H1 (cell line): Measurements from ENCODE around the gene POLR2A. TPM values are rescaled to one million over a fixed set of nuclear protein-coding genes. Genes with fewer than 3 reads are reported as not detected.

Experiments used
- CTCF ChIA-PET: fragments of 300-600 bp; sonication (Branson Sonifier 250); formaldehyde crosslinking; loops from one replicate; lab custom pipeline; 2021; ENCODE audit not compliant: partially characterized antibody; lab: Charles Lee
- POLR2A ChIA-PET: fragments of 300-600 bp; sonication (Branson Sonifier 250); formaldehyde crosslinking; loops from one replicate; lab custom pipeline; 2021; ENCODE audit warnings: inconsistent platforms; ENCODE audit not compliant: partially characterized antibody; lab: Charles Lee
- DNase-seq, 2 experiments: peaks; one replicate each; pipeline versions ENCODE4 v3.0.0 to v3.0.0-alpha.2; 2010 to 2022; ENCODE audit warnings: low spot score in 2 of 2, low read depth in 1 of 2, mixed read lengths in 1 of 2
- FAIRE-seq: peaks from 2 replicates; lab custom pipeline; 2011; peaks lifted over from hg19 to GRCh38; lab: Jason Lieb, UNC
- H2AFZ ChIP-seq: 2 replicates; pipeline ENCODE4 v1.8.1; 2012; ENCODE audit warnings: low read length, inconsistent platforms
- H2AK5ac ChIP-seq: 2 replicates; pipeline ENCODE4 v1.6.1; 2013; ENCODE audit warnings: low read depth, low read length
- H2BK120ac ChIP-seq: replicated peaks from 2 replicates; pipeline ENCODE3; 2013; ENCODE audit warnings: low read depth, low read length, inconsistent platforms
- H2BK12ac ChIP-seq: 2 replicates; pipeline ENCODE4 v1.6.1; 2013; ENCODE audit warnings: low read depth, low read length
- H2BK15ac ChIP-seq: 2 replicates; pipeline ENCODE4 v1.6.1; 2013; ENCODE audit warnings: low read length
- H2BK20ac ChIP-seq: 2 replicates; pipeline ENCODE4 v1.6.1; 2013; ENCODE audit warnings: low read length
- H2BK5ac ChIP-seq: 2 replicates; pipeline ENCODE4 v1.6.1; 2013; ENCODE audit warnings: low read depth, low read length
- H3K14ac ChIP-seq: 2 replicates; pipeline ENCODE4 v1.6.1; 2013; ENCODE audit warnings: inconsistent platforms; ENCODE audit not compliant: insufficient read length
- H3K18ac ChIP-seq: 2 replicates; pipeline ENCODE4 v1.6.1; 2013; ENCODE audit warnings: low read length; ENCODE audit errors: extremely low read depth
- H3K23ac ChIP-seq: 2 replicates; pipeline ENCODE4 v1.6.1; 2013; ENCODE audit warnings: inconsistent platforms; ENCODE audit not compliant: insufficient read length
- H3K23me2 ChIP-seq: 2 replicates; pipeline ENCODE4 v1.6.1; 2013; ENCODE audit warnings: low read depth, low read length
- H3K27ac ChIP-seq: 2 replicates; pipeline ENCODE4 v1.6.1; 2011; ENCODE audit warnings: low read depth, low read length, inconsistent platforms
- H3K27me3 ChIP-seq, 4 experiments: replicated peaks in 1 of 4; 1 replicate in 1 of 4; 2 replicates in 3 of 4; pipeline versions ENCODE4 v1.6.1 to v1.8.1; 2011 to 2013; ENCODE audit warnings: low read length in 3 of 4, mild to moderate bottlenecking in 3 of 4, inconsistent platforms in 2 of 4, mixed read lengths in 2 of 4, moderate library complexity in 1 of 4; ENCODE audit not compliant: control insufficient read depth in 3 of 4, insufficient read depth in 3 of 4; ENCODE audit errors: extremely low read depth in 1 of 4
- H3K36me3 ChIP-seq, 4 experiments: 2 replicates each; pipeline versions ENCODE4 v1.6.1 to v1.8.1; 2011 to 2013; ENCODE audit warnings: mild to moderate bottlenecking in 4 of 4, low read length in 3 of 4, moderate library complexity in 2 of 4, control low read depth in 1 of 4, inconsistent platforms in 1 of 4; ENCODE audit not compliant: insufficient read depth in 4 of 4, control insufficient read depth in 2 of 4
- H3K4ac ChIP-seq: replicated peaks from 2 replicates; pipeline ENCODE3; 2013; ENCODE audit warnings: low read length, low read depth, mixed read lengths, inconsistent platforms; ENCODE audit not compliant: insufficient read length
- H3K4me1 ChIP-seq, 4 experiments: replicated peaks in 1 of 4; 1 replicate in 1 of 4; 2 replicates in 3 of 4; pipeline versions ENCODE4 v1.6.1 to v1.8.1; 2011 to 2013; ENCODE audit warnings: low read length in 3 of 4, inconsistent platforms in 2 of 4, mixed read lengths in 1 of 4; ENCODE audit not compliant: insufficient read depth in 4 of 4, control insufficient read depth in 3 of 4
- H3K4me2 ChIP-seq, 2 experiments: 2 replicates each; pipeline versions ENCODE4 v1.6.1 to v1.8.1; 2011 to 2013; ENCODE audit warnings: low read depth in 2 of 2, low read length in 2 of 2, control low read depth in 1 of 2, inconsistent platforms in 1 of 2, mild to moderate bottlenecking in 1 of 2; ENCODE audit not compliant: insufficient read depth in 1 of 2
- H3K4me3 ChIP-seq, 4 experiments: fragments of 200-600, 300-600 bp in 1 of 4; sonication (generic), shearing (Covaris generic), sonication (Bioruptor Twin) in 1 of 4; 2 replicates each; pipeline versions ENCODE4 v1.5.1 to v1.8.1; 2011 to 2016; ENCODE audit warnings: low read length in 4 of 4, low read depth in 3 of 4, control low read depth in 2 of 4, inconsistent platforms in 2 of 4, mild to moderate bottlenecking in 2 of 4, mixed read lengths in 1 of 4, moderate library complexity in 1 of 4; ENCODE audit not compliant: insufficient read depth in 2 of 4; ENCODE audit errors: extremely low read depth in 1 of 4
- H3K56ac ChIP-seq: replicated peaks from 2 replicates; pipeline ENCODE3; 2013; ENCODE audit warnings: low read depth, mild to moderate bottlenecking, mixed read lengths, low read length, inconsistent platforms; ENCODE audit not compliant: insufficient read length
- H3K79me1 ChIP-seq: 2 replicates; pipeline ENCODE4 v1.6.1; 2013; ENCODE audit warnings: low read depth, low read length, control low read depth
- H3K79me2 ChIP-seq, 2 experiments: 2 replicates each; pipeline versions ENCODE4 v1.6.1 to v1.8.1; 2012 to 2013; ENCODE audit warnings: low read length in 2 of 2, mild to moderate bottlenecking in 2 of 2, inconsistent platforms in 1 of 2; ENCODE audit not compliant: insufficient read depth in 2 of 2, control insufficient read depth in 1 of 2
- H3K9ac ChIP-seq, 4 experiments: replicated peaks in 1 of 4; 1 replicate in 1 of 4; 2 replicates in 3 of 4; pipeline versions ENCODE4 v1.6.1 to v1.8.1; 2011 to 2013; ENCODE audit warnings: low read depth in 3 of 4, low read length in 3 of 4, control low read depth in 2 of 4, mild to moderate bottlenecking in 2 of 4, moderate library complexity in 2 of 4, inconsistent platforms in 1 of 4; ENCODE audit errors: extremely low read depth in 1 of 4
- H3K9me3 ChIP-seq, 2 experiments: 2 replicates each; pipeline versions ENCODE4 v1.6.1 to v1.8.1; 2012 to 2013; ENCODE audit warnings: mild to moderate bottlenecking in 2 of 2, moderate library complexity in 2 of 2, control low read depth in 1 of 2, inconsistent platforms in 1 of 2, low read depth in 1 of 2, low read length in 1 of 2, mixed read lengths in 1 of 2; ENCODE audit not compliant: insufficient read depth in 2 of 2
- H4K20me1 ChIP-seq, 2 experiments: replicated peaks in 1 of 2; 2 replicates each; pipeline versions ENCODE3 to v1.8.1; 2011 to 2013; ENCODE audit warnings: inconsistent platforms in 2 of 2, low read length in 2 of 2, mild to moderate bottlenecking in 1 of 2; ENCODE audit not compliant: insufficient read depth in 2 of 2, control insufficient read depth in 1 of 2
- H4K5ac ChIP-seq: 2 replicates; pipeline ENCODE4 v1.6.1; 2013; ENCODE audit warnings: low read length, low read depth, mixed read lengths, inconsistent platforms; ENCODE audit not compliant: insufficient read length
- H4K8ac ChIP-seq: 2 replicates; pipeline ENCODE4 v1.8.0; 2013; ENCODE audit warnings: mild to moderate bottlenecking, moderate library complexity, low read length, inconsistent platforms; ENCODE audit not compliant: insufficient read depth; ENCODE audit errors: extremely low read depth
- H4K91ac ChIP-seq: replicated peaks from 2 replicates; pipeline ENCODE3; 2013; ENCODE audit warnings: low read length, mixed read lengths, inconsistent platforms; ENCODE audit not compliant: insufficient read length
- WGBS, 2 experiments: shearing (Covaris generic) in 1 of 2; methylation state at CpG; one replicate each; pipeline versions ENCODE4 v1.1.6 to v1.1.7; 2013 to 2015; ENCODE audit warnings: low lambda C conversion rate in 2 of 2, mixed read lengths in 2 of 2, inconsistent platforms in 1 of 2, low coverage in 1 of 2, missing lambda C conversion rate in 1 of 2; ENCODE audit not compliant: insufficient replicate concordance in 2 of 2, insufficient coverage in 1 of 2, insufficient read length in 1 of 2; ENCODE audit errors: extremely low coverage in 1 of 2, missing lambda C conversion rate in 1 of 2; 5-methylcytosine and 5-hydroxymethylcytosine counted together
- polyA plus RNA-seq, 7 experiments: library from polyadenylated mRNA; depleted of rRNA in 3 of 7; stranded (reverse) in 5 of 7; unstranded in 2 of 7; fragments of >200 nt in 5 of 7; fragments of 200-250 nt in 2 of 7; gene quantifications; 1 replicate in 5 of 7; 2 replicates in 1 of 7; 4 replicates in 1 of 7; pipeline versions ENCODE4 v1.2.1 to v1.2.3, GENCODE V29; 2011 to 2013; ENCODE audit warnings: missing spikeins in 2 of 7, mixed read lengths in 2 of 7
- total RNA-seq: library from RNA; stranded (reverse); fragmentation: NEBNext Ultra II Directional; extraction: Animal tissue kit (Norgen Biotek cat#: 25700); gene quantifications from 2 replicates; pipeline ENCODE4 v1.2.1, GENCODE V29; 2021
- TF ChIP-seq, protein P1 (sequence below): IDR thresholded peaks from 2 replicates; pipeline ENCODE4 v1.6.1; 2011; ENCODE audit warnings: low read length, improper control_type of control experiment

Gene POLR2A
- total and polyA plus RNA-seq, 2 of the 8 experiments (the other 6 are each of a cell fraction or from before 2014, with no cell fraction given), result 26.8 to 150 TPM

DNA sequence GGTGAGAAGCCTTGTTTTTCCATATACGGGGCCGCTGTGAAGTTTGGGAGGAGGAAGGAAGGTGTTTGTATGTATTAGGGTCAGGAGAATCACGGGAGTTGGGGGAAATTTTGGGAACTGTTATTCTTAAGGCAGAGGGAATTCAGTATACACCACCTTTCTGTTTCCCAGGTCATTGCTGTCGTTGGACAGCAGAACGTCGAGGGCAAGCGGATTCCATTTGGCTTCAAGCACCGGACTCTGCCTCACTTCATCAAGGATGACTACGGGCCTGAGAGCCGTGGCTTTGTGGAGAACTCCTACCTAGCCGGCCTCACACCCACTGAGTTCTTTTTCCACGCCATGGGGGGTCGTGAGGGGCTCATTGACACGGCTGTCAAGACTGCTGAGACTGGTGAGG lies 17.6 kb downstream of the POLR2A start:
- Histone ChIP-seq H4K8ac (no peak overlapping the region), H3K27me3 (no peaks in the 10 kb centered on the region), H2BK12ac (no peak overlapping the region), H3K4me1 (no peaks in the 10 kb centered on the region), H3K56ac (no peak overlapping the region), H3K27ac (no peak overlapping the region), H3K14ac (no peak overlapping the region), H4K5ac (no peak overlapping the region), H4K20me1 (peaks cover 8 to 11% of the 10 kb centered on the region in 2 experiments), H3K79me2 (no peaks in the 10 kb centered on the region), H3K9ac (no peak overlapping the region), H3K79me1 (peaks cover 4% of the 10 kb centered on the region; the same call in 1 of the 2 replicates), H2AK5ac (no peak overlapping the region), H3K4me2 (no peak overlapping the region), H3K23ac (no peak overlapping the region), H3K4me3 (no peak overlapping the region), H3K4ac (no peak overlapping the region), H2BK120ac (no peak overlapping the region), H4K91ac (no peak overlapping the region), H2BK20ac (no peak overlapping the region), H3K18ac (no peak overlapping the region), H2BK15ac (no peak overlapping the region), H3K23me2 (no peaks in the 10 kb centered on the region), H2AFZ (no peak overlapping the region), H3K9me3 (no peaks in the 10 kb centered on the region), H2BK5ac (no peak overlapping the region), H3K36me3 (peaks cover 60 to 95% (median 78%) of the 10 kb centered on the region in 4 experiments)
- no peak for DNase-seq
- ChIA-PET POLR2A (interaction anchor here (0.7 to 4.4 kb wide), 4 partner anchors 17 to 146 kb away, joined by 3 to 18 read pairs (median 6); partner anchors contain the start of genes POLR2A and TMEM95), CTCF (interaction anchor here (1.1 to 7.0 kb wide), 10 partner anchors 8 to 140 kb away, joined by 3 to 82 read pairs (median 4); no protein-coding TSS in a partner anchor)
- FAIRE-seq, result no peak
- WGBS, 2 experiments, result 81% methylated on average over 14 of the region's 14 CpGs; no CpG with 5 or more reads in 1 of the 2 experiments
- TF ChIP-seq, protein P1, sequence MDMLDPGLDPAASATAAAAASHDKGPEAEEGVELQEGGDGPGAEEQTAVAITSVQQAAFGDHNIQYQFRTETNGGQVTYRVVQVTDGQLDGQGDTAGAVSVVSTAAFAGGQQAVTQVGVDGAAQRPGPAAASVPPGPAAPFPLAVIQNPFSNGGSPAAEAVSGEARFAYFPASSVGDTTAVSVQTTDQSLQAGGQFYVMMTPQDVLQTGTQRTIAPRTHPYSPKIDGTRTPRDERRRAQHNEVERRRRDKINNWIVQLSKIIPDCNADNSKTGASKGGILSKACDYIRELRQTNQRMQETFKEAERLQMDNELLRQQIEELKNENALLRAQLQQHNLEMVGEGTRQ, result no peak
